Nephron (organoid): Measurements from ENCODE around the gene LENEP.

ENCODE experiments used
- H3K27ac Mint-ChIP-seq, 3 experiments: 2 replicates each; pipeline ENCODE4 v1.8.0; 2020; ENCODE audit warnings: mixed read lengths in 3 of 3, mild to moderate bottlenecking in 2 of 3, moderate library complexity in 1 of 3
- H3K27me3 Mint-ChIP-seq: 2 replicates; pipeline ENCODE4 v1.8.0; 2021; ENCODE audit warnings: low read depth, mild to moderate bottlenecking, moderate library complexity, mixed read lengths
- H3K36me3 Mint-ChIP-seq: 2 replicates; pipeline ENCODE4 v1.8.0; 2020; ENCODE audit warnings: low read depth, mixed read lengths
- H3K4me1 Mint-ChIP-seq: 2 replicates; pipeline ENCODE4 v1.8.0; 2020; ENCODE audit warnings: mixed read lengths
- H3K4me3 Mint-ChIP-seq, 3 experiments: 2 replicates each; pipeline ENCODE4 v1.8.0; 2020; ENCODE audit warnings: mild to moderate bottlenecking in 3 of 3, mixed read lengths in 3 of 3, moderate library complexity in 2 of 3
- H3K9me3 Mint-ChIP-seq: 2 replicates; pipeline ENCODE4 v1.8.0; 2020; ENCODE audit warnings: mixed read lengths
- CTCF ChIP-seq, 3 experiments: fragments of 200-600 bp; sonication (generic); IDR thresholded peaks; one replicate each; pipeline ENCODE4 v1.5.0; 2021; ENCODE audit warnings: antibody characterized with exemption in 3 of 3; ENCODE audit not compliant: unreplicated experiment in 3 of 3

The LENEP gene

GRCh38 chr1:155024315-155024714, 30.9 kb downstream of the LENEP start:
- no peaks in the 10 kb centered on the region for H3K9me3 Mint-ChIP-seq
- H3K27ac Mint-ChIP-seq = no peak overlapping the region
- TF ChIP-seq CTCF (IDR thresholded peaks at IDR 0.05; ENCODE audit: unreplicated experiment in 3 of 3) = no peak
- no peak overlapping the region for H3K4me3 Mint-ChIP-seq
- peaks cover 11% of the 10 kb centered on the region for H3K27me3 Mint-ChIP-seq
- peaks cover 9% of the 10 kb centered on the region for H3K4me1 Mint-ChIP-seq
- no peaks in the 10 kb centered on the region for H3K36me3 Mint-ChIP-seq

- H3K9me3 Mint-ChIP-seq = no peaks in the 10 kb centered on the region
- H3K36me3 Mint-ChIP-seq = no peaks in the 10 kb centered on the region
- H3K4me3 Mint-ChIP-seq = no peak overlapping the region
- no peak for TF ChIP-seq CTCF (IDR thresholded peaks at IDR 0.05; ENCODE audit: unreplicated experiment in 3 of 3)
- H3K27ac Mint-ChIP-seq = no peak overlapping the region
- no peaks in the 10 kb centered on the region for H3K4me1 Mint-ChIP-seq
- peaks cover 11% of the 10 kb centered on the region for H3K27me3 Mint-ChIP-seq
Measured at GRCh38 chr1:155026154-155026553, 32.8 kb downstream of the LENEP start.

- no peak overlapping the region for H3K4me3 Mint-ChIP-seq
- TF ChIP-seq CTCF (IDR thresholded peaks at IDR 0.05; ENCODE audit: unreplicated experiment in 3 of 3) = no peak
- no peaks in the 10 kb centered on the region for H3K9me3 Mint-ChIP-seq
- no peaks in the 10 kb centered on the region for H3K4me1 Mint-ChIP-seq
- no peak overlapping the region for H3K27ac Mint-ChIP-seq
- H3K27me3 Mint-ChIP-seq = peaks cover 11% of the 10 kb centered on the region
- no peaks in the 10 kb centered on the region for H3K36me3 Mint-ChIP-seq
Measured at GRCh38 chr1:155026588-155026987, 33.2 kb downstream of the LENEP start.

DNA sequence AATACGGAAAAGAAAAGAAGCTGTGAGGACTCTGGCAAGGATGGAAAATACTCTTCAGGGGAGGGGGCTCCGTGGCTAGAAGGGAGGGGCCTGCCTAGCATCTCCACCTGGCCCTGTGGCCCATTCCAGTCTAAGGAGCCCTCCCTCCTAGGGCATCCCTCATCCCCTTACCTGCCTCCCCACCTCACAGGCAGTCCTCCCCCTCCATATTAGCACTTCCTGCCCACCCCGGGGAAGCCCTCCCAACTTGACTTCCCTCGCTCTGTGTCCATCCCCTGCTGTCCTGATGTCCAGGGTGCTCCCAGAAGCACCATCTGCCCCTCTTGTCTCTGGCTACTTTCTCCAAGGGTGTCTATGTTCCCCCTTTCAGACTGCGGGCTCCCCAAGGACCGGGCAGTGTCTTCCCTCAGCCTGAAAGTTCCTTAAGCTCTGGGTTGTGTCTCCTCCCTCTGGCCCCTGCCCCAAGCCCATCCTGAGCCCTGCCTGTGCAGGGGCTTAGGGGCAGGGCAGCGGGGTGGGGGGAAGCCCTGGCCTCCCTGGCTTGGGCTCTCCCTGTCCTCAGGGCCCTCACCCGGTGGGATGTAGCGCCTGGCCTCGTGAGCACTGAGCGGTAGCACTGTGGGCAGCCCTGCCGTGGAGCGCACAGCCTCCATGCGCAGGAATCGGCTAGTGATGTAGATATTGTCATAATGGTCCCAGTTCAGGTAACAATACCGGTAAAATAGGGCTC, 36.3 kb downstream of the LENEP start:
- H3K27ac Mint-ChIP-seq = no peak overlapping the region
- TF ChIP-seq CTCF (IDR thresholded peaks at IDR 0.05; ENCODE audit: unreplicated experiment in 3 of 3) = no peak
- H3K4me3 Mint-ChIP-seq = no peak overlapping the region
- no peaks in the 10 kb centered on the region for H3K4me1 Mint-ChIP-seq
- no peaks in the 10 kb centered on the region for H3K36me3 Mint-ChIP-seq
- no peaks in the 10 kb centered on the region for H3K27me3 Mint-ChIP-seq
- H3K9me3 Mint-ChIP-seq = no peaks in the 10 kb centered on the region

DNA sequence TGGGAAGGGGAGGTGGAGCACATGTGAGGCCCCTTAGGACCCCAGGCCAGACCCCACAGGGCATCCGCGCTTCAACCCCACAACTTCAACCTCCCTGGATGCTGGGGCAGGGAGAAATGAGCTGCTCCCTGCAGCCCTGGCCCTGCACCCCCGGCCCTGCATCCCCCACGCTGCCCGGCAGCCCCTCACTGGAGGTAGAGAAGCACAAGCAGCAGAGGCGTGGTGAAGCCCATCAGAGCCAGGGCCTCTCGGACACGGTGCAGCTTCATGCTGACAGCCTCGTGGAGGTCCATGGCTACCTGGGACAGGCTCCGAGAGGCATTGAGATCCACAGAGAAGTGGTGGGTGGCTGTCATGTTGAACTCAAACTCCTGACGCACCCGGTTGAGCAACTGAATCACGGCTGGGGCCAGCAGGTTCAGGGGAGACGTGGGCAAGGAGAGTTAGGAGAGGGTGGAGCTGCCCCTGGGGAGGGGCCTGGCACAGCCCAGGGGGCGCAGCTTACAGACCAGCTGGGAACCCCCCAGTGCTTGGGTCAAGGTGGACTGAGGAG, 36.9 kb downstream of the LENEP start:
- Mint-ChIP-seq H3K4me1 (no peaks in the 10 kb centered on the region), H3K4me3 (no peak overlapping the region), H3K9me3 (no peaks in the 10 kb centered on the region), H3K36me3 (no peaks in the 10 kb centered on the region), H3K27ac (no peak overlapping the region), H3K27me3 (no peaks in the 10 kb centered on the region)
- TF ChIP-seq CTCF (IDR thresholded peaks at IDR 0.05; ENCODE audit: unreplicated experiment in 3 of 3) = no peak

- H3K27me3 Mint-ChIP-seq = no peaks in the 10 kb centered on the region
- H3K36me3 Mint-ChIP-seq = no peaks in the 10 kb centered on the region
- no peak overlapping the region for H3K4me3 Mint-ChIP-seq
- no peaks in the 10 kb centered on the region for H3K4me1 Mint-ChIP-seq
- no peak overlapping the region for H3K27ac Mint-ChIP-seq
- TF ChIP-seq CTCF (IDR thresholded peaks at IDR 0.05; ENCODE audit: unreplicated experiment in 3 of 3) = no peak
- no peaks in the 10 kb centered on the region for H3K9me3 Mint-ChIP-seq
Measured at GRCh38 chr1:155030899-155031298, 37.5 kb downstream of the LENEP start.
